GM12892 (cell line): ENCODE measurements around the gene AFF3.

Experiments used
- DNase-seq: peaks from one replicate; pipeline ENCODE4 v3.0.0; 2011; ENCODE audit not compliant: insufficient read length
- FAIRE-seq: peaks from 2 replicates; lab custom pipeline; 2011; peaks lifted over from hg19 to GRCh38; lab: Jason Lieb, UNC
- POLR2A ChIP-seq: IDR thresholded peaks from 2 replicates; pipeline ENCODE4 v1.6.1; 2011; ENCODE audit warnings: low read depth, low read length, control low read depth
- POLR2AphosphoS5 ChIP-seq: IDR thresholded peaks from 2 replicates; pipeline ENCODE4 v1.6.1; 2011; ENCODE audit warnings: low read depth, low read length, control low read depth
- TAF1 ChIP-seq: IDR thresholded peaks from 2 replicates; pipeline ENCODE4 v1.6.1; 2011; ENCODE audit warnings: low read depth, mild to moderate bottlenecking, control low read depth, low read length, borderline replicate concordance

The AFF3 gene

DNA sequence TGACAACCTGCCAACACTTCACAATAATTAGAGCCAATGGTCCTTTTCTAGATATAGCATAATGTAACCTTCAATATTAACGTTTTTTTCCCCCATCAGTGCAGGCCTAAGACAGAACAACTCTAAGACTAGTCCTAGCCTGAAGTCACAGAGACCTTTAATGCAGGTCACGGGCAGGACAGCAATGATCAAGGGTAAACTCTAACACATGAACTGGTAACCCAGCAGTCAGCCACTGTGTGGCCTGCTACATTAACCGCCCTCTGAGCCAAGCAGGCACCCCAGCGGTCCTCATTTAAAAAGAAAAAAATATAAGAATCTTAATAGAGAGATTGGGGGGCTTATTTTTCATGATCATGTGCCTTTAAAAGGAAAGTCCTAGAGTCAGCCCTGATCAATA, 290.6 kb downstream of the AFF3 start:
- TF ChIP-seq POLR2A = no peak
- TF ChIP-seq POLR2AphosphoS5 = no peak
- no peak for TF ChIP-seq TAF1
- no peak for DNase-seq
- FAIRE-seq = no peak

DNA sequence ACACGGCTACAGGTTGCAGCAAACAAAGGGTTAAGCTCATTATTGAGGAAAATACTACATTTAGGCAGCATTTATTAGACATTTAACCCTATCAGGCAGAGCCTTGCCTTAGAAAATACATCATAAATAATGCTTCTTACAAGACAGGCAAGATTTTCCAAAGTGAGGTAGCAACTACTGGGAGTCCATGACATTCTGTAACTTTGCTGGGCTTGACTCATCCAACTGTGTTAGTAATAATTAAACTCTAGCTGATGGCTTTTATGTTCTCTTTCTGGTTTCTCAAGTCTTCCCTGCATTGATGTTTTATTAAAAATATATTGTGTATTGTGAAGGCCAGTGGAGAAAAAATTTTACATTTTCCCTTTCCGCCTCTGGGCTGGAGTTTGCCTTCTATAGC, 291.3 kb downstream of the AFF3 start:
- FAIRE-seq = no peak
- no peak for DNase-seq
- no peak for TF ChIP-seq TAF1
- TF ChIP-seq POLR2AphosphoS5 = no peak
- TF ChIP-seq POLR2A = no peak

DNA sequence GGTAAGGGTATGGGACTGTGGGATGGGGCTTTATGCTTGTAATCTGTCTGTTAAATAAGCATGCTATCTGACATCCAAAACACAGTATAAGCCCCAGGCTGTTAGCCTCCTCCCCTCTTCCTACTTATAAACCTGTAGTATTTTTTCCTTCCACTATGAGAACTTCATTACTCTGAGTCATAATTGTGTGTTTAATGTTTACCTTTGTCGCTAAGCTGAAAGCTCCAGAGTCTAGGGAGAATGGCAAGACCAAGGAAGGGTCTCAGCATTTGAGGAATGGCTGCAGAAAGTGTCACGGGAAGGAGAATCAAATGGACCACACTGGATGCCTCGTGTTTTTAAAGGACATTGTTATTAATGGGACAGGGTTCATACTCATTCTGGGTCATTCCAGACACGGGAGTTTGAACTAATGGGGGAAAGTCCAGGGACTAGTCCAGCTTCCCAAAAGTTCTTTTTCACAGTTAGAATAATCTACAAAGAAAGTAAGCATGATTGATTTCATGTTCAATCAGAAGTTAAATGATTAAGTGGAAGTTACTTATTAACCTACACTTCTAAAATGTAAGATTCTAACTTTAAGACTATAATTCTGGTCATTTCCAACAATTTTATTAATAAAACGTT, 292.2 kb downstream of the AFF3 start:
- DNase-seq (no peak), FAIRE-seq (no peak)
- TF ChIP-seq POLR2A = no peak
- no peak for TF ChIP-seq TAF1
- no peak for TF ChIP-seq POLR2AphosphoS5

DNA sequence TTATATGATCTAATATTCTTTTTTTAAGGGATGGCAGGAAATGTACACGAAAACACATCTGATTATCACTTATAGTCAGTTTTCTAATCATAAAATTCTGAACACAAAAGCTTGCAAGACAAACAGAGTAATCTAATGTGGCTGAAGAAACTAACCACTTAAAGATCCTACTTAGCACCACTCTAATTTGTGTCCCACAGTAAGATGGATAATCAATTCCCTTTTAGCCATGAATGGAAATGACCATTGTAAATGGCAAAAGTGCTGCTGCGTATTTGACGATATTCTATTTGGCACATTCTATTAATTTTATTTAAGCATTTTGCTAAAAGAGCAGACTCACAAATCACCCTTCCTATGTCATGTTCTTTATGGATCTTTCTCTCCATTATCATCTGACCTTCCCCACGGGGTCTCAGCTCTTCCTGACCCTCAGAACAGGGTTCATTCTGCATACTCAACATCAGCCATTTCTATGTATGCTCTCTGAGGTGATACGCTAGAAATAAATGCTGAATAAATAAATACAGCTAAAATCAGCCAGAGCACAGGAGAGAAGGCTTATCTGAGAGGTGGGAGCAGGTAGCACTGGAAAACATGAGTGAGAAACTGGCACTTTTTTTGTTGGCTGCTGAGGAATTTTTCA, 295.8 kb downstream of the AFF3 start:
- DNase-seq (no peak), FAIRE-seq (no peak)
- TF ChIP-seq POLR2A (no peak), TAF1 (no peak), POLR2AphosphoS5 (no peak)

DNA sequence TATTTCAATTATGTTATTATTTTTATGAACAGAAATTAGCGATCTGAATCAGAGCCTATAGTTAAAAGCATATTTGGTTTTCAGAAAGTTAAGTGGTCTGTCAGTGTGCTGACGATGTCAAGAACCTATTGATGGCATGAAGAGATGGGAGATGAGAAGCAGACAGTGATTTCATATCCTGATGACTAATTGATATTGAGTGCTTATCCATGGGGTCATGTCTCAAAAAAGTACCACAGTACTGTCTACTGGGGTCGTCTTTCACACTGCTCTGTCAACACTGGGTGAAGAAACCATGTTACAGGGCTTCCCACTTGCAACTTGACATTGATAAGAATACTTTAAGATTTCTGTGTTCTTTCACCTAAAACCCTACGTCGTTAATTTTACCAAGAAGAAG, 297.1 kb downstream of the AFF3 start:
- no peak for DNase-seq
- no peak for FAIRE-seq
- TF ChIP-seq TAF1 (no peak), POLR2A (no peak), POLR2AphosphoS5 (no peak)

DNA sequence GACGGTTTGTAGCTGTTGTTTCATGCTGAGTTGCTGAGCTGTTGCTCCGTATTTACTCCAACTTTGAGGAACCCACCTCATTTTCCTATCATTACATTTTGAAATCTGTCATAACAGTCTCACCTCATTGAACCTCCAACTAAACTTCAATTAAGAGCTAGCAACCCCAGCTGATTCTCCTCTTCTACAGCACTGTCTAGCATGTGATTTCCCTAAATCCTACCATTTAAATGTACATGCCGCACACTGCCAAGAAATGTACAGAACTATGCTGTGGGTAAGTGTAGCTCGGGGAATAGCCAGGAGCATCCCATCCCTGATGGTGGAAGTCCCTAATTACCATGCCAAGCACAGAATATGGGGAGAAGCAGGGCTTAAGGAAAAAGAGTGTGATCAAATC, 299.9 kb downstream of the AFF3 start:
- no peak for DNase-seq
- TF ChIP-seq POLR2AphosphoS5 (no peak), POLR2A (no peak), TAF1 (no peak)
- FAIRE-seq = no peak

DNA sequence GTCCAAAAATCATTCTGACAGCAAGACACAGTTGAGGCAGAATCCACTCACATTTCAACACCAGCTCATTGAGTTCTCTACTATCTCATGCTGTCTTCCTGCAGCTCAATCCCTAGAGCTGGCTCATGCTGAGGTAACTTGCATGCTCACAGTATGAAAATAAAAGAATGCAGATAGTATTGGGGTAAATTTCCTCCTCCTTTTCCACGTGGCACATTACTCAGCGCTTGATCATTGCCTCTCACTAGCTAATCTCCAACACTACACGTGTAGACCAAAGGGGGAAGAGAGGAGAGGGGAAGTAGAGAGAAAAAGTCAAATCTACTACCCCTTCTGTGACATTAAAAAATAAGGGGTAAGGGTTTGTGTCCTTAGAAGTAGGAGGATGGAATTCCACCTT, 300.6 kb downstream of the AFF3 start:
- DNase-seq (no peak), FAIRE-seq (no peak)
- TF ChIP-seq TAF1 (no peak), POLR2A (no peak), POLR2AphosphoS5 (no peak)

DNA sequence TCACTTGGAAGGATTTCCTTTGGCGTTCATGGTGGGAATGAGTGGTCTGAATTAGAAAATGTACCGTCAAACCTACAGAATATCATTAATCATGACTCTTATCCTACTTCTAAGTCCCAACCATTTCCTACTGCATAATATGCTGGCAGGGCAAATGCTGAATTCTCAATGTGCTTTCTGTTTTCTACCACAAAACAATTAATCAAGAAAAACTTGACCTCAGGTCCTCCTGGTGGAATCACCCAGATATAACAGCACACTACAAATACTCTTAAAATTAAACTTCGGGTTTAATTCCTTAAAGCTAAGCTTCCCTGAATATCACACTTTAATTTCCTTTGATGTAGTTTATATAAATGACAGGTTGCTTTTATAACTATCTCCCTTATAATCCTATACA, 301.6 kb downstream of the AFF3 start:
- no peak for FAIRE-seq
- no peak for DNase-seq
- TF ChIP-seq POLR2A (no peak), POLR2AphosphoS5 (no peak), TAF1 (no peak)

DNA sequence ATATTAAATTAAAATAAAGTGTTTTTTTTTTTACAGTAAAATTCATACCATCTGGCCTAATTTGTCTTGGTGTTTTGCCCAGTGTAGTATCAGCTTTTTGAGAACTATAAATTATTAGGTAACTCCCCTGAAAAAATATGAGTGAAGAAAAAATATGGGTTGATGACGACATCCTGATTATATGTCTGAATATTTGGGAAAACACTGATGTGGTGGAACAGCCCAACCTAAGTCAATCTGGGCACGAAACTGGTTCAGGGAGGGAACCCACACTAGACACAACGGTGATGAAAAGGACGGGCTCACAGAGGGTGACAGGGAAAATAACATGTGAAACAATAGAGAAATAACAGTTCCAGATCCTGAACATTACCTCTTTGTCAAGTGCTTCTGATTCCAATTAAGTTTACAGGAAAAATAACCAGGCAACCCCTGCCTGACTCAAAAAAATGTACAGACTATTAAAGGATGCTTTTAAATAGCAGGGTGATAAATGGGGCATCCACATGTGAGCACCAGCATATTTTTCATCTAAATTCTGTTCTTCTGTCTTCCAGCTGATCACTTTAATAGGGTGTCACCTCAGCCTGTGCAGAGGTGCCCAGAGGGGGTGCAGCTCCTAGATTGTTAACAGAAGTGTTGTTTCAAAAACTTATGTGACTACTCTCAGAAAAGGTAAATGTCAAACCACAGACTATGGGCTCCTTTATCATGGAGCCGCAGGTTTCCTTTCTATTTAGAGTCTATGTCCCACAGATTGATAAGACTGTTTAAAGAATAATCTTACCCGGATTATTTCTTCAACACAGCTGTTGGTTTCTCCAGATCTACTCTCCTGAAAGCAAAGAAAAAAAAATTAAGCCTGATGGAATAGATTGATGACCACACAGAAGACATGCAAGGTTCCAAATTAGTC, 305.4 kb downstream of the AFF3 start:
- FAIRE-seq = no peak
- DNase-seq = no peak
- TF ChIP-seq POLR2A (no peak), TAF1 (no peak), POLR2AphosphoS5 (no peak)

DNA sequence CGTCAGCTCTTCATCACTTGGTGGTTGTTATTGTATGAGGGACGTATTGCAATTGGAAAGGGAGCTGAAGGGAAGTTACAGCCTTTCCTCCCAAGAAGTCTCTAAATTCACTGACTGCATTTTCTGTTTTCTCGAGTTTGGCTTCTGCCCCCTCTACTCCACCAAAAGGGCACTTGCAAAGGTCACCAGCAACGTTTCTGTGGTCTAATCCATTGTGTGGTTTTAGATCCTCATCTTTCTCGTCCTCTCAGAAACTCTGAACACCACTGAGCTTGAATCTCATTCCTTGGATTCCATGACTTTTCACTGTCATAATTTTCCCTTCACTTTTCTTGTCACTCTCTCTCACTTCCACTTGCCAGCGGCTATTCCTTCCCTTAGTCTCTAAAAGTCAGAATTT, 308.0 kb downstream of the AFF3 start:
- DNase-seq (no peak), FAIRE-seq (no peak)
- TF ChIP-seq POLR2AphosphoS5 = no peak
- no peak for TF ChIP-seq POLR2A
- TF ChIP-seq TAF1 = no peak

DNA sequence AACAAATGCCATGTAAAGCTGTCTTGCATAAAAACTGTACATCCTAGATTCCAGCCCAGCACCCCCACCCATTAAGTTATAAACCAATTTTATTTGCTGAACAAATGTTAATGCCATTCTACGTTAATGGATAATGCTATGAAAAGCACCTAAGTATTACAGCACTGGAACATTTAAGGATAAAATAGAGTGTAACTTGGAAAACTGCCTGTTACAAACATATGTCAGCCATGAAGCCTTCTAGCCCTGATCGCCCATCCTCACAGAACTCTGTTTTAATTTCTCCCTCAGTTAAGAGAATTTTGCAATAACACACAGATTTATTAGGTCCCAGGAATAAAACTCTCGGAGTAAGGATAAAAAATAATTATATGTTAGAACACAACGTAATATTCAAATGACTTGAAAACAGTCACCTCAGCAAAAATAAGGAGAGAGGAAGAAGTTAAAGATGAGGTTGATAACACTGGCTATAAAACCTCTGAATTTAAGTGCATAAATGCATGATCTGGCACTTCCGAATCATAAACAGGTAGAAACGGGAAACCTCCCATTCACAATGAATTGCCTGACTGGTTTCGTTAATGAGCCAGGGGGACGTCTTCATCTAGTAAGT, 308.7 kb downstream of the AFF3 start:
- FAIRE-seq = no peak

More for the DNA sequence above, 308.7 kb downstream of the AFF3 start:
- no peak for DNase-seq
- TF ChIP-seq POLR2AphosphoS5 (no peak), POLR2A (no peak), TAF1 (no peak)
